ENCODE results near the gene MYRF.

DNA sequence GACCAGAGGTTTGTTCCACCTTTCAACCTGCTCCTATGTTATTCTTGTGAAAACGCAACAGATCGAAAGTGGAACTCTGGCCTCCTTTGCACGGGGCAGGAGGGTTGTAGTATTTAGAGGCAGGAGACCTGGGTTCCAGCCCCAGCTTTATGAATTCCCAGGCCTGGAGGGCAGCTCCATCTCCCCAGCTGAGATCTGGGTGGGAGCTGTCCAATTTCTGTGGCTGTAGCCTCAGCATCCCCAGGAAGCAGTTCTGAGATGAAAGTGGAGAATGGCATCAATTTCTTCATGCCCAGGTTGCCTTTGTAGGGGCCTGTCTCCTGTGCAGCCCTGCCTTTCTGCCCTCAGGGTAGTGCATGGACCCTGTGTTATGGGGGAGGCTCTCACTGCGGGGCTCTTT is 79.8 kb downstream of the MYRF start:
- TF ChIP-seq, protein P1, sequence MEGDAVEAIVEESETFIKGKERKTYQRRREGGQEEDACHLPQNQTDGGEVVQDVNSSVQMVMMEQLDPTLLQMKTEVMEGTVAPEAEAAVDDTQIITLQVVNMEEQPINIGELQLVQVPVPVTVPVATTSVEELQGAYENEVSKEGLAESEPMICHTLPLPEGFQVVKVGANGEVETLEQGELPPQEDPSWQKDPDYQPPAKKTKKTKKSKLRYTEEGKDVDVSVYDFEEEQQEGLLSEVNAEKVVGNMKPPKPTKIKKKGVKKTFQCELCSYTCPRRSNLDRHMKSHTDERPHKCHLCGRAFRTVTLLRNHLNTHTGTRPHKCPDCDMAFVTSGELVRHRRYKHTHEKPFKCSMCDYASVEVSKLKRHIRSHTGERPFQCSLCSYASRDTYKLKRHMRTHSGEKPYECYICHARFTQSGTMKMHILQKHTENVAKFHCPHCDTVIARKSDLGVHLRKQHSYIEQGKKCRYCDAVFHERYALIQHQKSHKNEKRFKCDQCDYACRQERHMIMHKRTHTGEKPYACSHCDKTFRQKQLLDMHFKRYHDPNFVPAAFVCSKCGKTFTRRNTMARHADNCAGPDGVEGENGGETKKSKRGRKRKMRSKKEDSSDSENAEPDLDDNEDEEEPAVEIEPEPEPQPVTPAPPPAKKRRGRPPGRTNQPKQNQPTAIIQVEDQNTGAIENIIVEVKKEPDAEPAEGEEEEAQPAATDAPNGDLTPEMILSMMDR (IDR thresholded peaks at IDR 0.05; ENCODE audit: extremely low read depth in 1 of 2, insufficient read depth in 1 of 2, low read depth in 1 of 2, low read length in 2 of 2), result no peak
- TF ChIP-seq POLR2A (IDR thresholded peaks at IDR 0.05; ENCODE audit: low read depth, low read length), result no peak
